LoVo (cell line): Measurements from ENCODE around the gene EPN3.

ENCODE experiments used
- DNase-seq: peaks from one replicate; pipeline ENCODE4 v3.0.0-alpha.2; 2016; ENCODE audit warnings: low spot score

The EPN3 gene

GRCh38 chr17:50570032-50570431 is 37.5 kb downstream of the EPN3 start:
- no peak for DNase-seq

- no peak for DNase-seq
Measured at GRCh38 chr17:50570528-50570927, 38.0 kb downstream of the EPN3 start.

GRCh38 chr17:50571681-50572080 is 39.1 kb downstream of the EPN3 start:
- DNase-seq: no peak

GRCh38 chr17:50572541-50572940 is 40.0 kb downstream of the EPN3 start:
- no peak for DNase-seq

- no peak for DNase-seq
Measured at GRCh38 chr17:50573866-50574611, 41.5 kb downstream of the EPN3 start.

- DNase-seq: no peak
Measured at GRCh38 chr17:50575581-50576210, 43.2 kb downstream of the EPN3 start.

GRCh38 chr17:50576864-50577263 is 44.3 kb downstream of the EPN3 start:
- no peak for DNase-seq

- no peak for DNase-seq
Measured at GRCh38 chr17:50577451-50577954, 45.0 kb downstream of the EPN3 start.

GRCh38 chr17:50578173-50578572 is 45.6 kb downstream of the EPN3 start:
- no peak for DNase-seq

- DNase-seq: no peak
Measured at GRCh38 chr17:50579399-50579798, 46.9 kb downstream of the EPN3 start.

GRCh38 chr17:50580646-50581045 is 48.1 kb downstream of the EPN3 start:
- DNase-seq: no peak

GRCh38 chr17:50581316-50581715 is 48.8 kb downstream of the EPN3 start:
- no peak for DNase-seq

- no peak for DNase-seq
Measured at GRCh38 chr17:50582741-50583140, 50.2 kb downstream of the EPN3 start.

- no peak for DNase-seq
Measured at GRCh38 chr17:50583641-50584040, 51.1 kb downstream of the EPN3 start.

- no peak for DNase-seq
Measured at GRCh38 chr17:50584116-50584515, 51.6 kb downstream of the EPN3 start.

GRCh38 chr17:50584749-50585148 is 52.2 kb downstream of the EPN3 start:
- no peak for DNase-seq

- no peak for DNase-seq
Measured at GRCh38 chr17:50585346-50585745, 52.8 kb downstream of the EPN3 start.

GRCh38 chr17:50585891-50586290 is 53.4 kb downstream of the EPN3 start:
- no peak for DNase-seq

GRCh38 chr17:50586421-50587247 is 54.1 kb downstream of the EPN3 start:
- no peak for DNase-seq

GRCh38 chr17:50587571-50587970 is 55.0 kb downstream of the EPN3 start:
- no peak for DNase-seq

GRCh38 chr17:50588391-50589049 is 56.0 kb downstream of the EPN3 start:
- DNase-seq: no peak

- DNase-seq: no peak
Measured at GRCh38 chr17:50589095-50589705, 56.7 kb downstream of the EPN3 start.
